NT2/D1 (cell line): ENCODE measurements around the gene FN1.
"Not testable (repeated sequence)": the region's sequence is repeated elsewhere in the genome, so short reads cannot be mapped to it uniquely, and the experiment has no call there.

ENCODE experiments used
- DNase-seq: peaks from one replicate; pipeline ENCODE4 v3.0.0-alpha.2; 2011; ENCODE audit warnings: low read depth, low spot score
- H3K27me3 ChIP-seq: 2 replicates; pipeline ENCODE4 v1.6.0; 2011; ENCODE audit warnings: mild to moderate bottlenecking; ENCODE audit not compliant: insufficient read length, insufficient read depth
- H3K36me3 ChIP-seq: 2 replicates; pipeline ENCODE4 v1.6.1; 2011; ENCODE audit warnings: mild to moderate bottlenecking, low read length, mixed read lengths; ENCODE audit not compliant: insufficient read depth, insufficient read length
- H3K4me1 ChIP-seq: 2 replicates; pipeline ENCODE4 v1.5.1; 2011; ENCODE audit not compliant: insufficient read depth, insufficient read length
- H3K4me3 ChIP-seq: 2 replicates; pipeline ENCODE4 v1.5.1; 2011; ENCODE audit warnings: low read depth; ENCODE audit not compliant: insufficient read length
- H3K9ac ChIP-seq: 2 replicates; pipeline ENCODE4 v1.6.0; 2011; ENCODE audit warnings: low read depth; ENCODE audit not compliant: insufficient read length
- H3K9me3 ChIP-seq: 2 replicates; pipeline ENCODE4 v1.5.1; 2011; ENCODE audit warnings: mild to moderate bottlenecking, low read length; ENCODE audit not compliant: insufficient read depth
- SUZ12 ChIP-seq: IDR thresholded peaks from 2 replicates; pipeline ENCODE4 v1.6.1; 2011; ENCODE audit not compliant: insufficient read length, insufficient read depth; ENCODE audit errors: extremely low read depth
- YY1 ChIP-seq: IDR thresholded peaks from 2 replicates; pipeline ENCODE4 v1.6.1; 2011; ENCODE audit not compliant: insufficient read length, insufficient read depth
- ZNF274 ChIP-seq: IDR thresholded peaks from 2 replicates; pipeline ENCODE4 v1.6.1; 2011; ENCODE audit warnings: mild to moderate bottlenecking, low read depth, low read length

Gene FN1

DNA sequence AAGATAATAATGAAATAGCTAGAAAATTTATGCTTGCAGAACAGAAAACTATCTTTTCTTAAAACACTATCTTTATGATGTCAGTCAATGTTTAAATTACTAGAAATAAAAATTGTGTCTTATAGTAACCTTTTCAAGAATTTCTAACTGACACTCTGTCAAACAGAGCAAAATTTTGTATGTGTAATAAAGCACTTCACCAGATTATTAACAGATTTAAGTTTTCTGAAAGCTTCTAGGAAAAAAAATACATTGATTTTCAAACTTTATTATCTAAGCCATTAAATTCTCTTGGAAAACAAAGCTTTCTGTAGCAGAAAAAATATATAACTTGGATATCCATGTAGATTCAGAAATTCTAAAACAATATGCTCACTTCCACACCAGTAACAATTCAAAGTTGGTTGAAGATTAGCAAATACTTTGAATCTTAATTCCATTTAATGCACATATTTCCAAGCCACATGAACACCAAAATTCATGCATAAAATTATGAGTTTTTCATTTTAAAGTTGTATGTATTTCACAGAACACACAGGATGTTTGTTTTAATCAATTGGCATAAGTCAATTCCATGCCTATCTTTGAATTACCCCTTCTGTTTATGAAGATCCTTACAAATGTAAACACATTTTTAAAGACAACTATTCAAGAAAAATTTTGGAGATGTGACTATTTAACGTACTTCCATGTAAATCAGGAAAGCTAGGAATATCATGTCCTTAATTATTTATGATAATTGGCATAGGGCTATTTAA, 19.9 kb downstream of the FN1 start:
- no peak for TF ChIP-seq SUZ12
- no peak for TF ChIP-seq ZNF274
- TF ChIP-seq YY1: no peak
- Histone ChIP-seq H3K36me3 (peaks cover 82% of the 10 kb centered on the region), H3K4me1 (no peaks in the 10 kb centered on the region), H3K9ac (no peak overlapping the region), H3K27me3 (no peaks in the 10 kb centered on the region), H3K4me3 (no peak overlapping the region), H3K9me3 (no peaks in the 10 kb centered on the region)
- DNase-seq: no peak

DNA sequence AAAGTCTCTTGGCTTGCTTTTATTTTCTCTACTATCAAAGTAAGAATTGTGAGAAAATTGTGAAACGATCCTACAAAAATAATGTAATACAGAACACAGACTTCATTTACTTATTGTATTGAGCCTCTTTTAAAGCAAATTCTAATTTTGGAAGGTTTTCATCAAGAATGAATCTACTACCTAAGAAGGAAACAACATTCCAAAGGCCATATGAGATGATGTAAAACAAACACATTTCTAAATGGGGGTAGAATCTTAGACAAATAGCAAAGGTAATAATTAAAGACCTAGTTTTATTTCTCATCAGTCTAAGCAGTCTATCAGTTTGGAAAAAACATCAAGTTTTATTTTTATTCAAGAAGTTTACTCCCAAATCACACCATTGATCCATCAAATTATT, 20.6 kb downstream of the FN1 start:
- H3K4me3 ChIP-seq: no peak overlapping the region
- TF ChIP-seq YY1 (no peak), SUZ12 (no peak), ZNF274 (no peak)
- H3K9ac ChIP-seq: no peak overlapping the region
- H3K9me3 ChIP-seq: no peaks in the 10 kb centered on the region
- no peaks in the 10 kb centered on the region for H3K27me3 ChIP-seq
- no peak for DNase-seq
- no peaks in the 10 kb centered on the region for H3K4me1 ChIP-seq
- peaks cover 77% of the 10 kb centered on the region for H3K36me3 ChIP-seq

DNA sequence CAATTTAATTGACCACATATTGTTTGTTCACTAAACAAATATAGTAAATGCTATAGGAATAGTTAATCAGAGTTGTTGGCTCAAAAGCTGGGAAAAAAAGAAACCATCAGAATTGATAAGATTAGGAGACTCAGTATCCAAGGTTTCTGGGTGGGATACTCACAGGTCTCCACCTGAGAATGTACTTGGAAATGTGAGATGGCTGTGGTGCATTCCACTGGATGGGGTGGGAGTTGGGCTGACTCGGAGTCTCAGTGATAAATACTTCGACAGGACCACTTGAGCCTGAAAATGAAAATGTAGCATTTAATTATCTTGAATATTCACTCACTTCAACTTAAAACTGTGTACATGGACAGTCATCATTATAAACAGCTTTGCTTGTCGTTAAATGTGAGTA, 21.2 kb downstream of the FN1 start:
- H3K4me3 ChIP-seq: no peak overlapping the region
- no peak for DNase-seq
- no peak overlapping the region for H3K9ac ChIP-seq
- TF ChIP-seq SUZ12 (no peak), YY1 (no peak), ZNF274 (no peak)
- H3K4me1 ChIP-seq: no peaks in the 10 kb centered on the region
- peaks cover 78% of the 10 kb centered on the region for H3K36me3 ChIP-seq
- no peaks in the 10 kb centered on the region for H3K27me3 ChIP-seq
- H3K9me3 ChIP-seq: no peaks in the 10 kb centered on the region

DNA sequence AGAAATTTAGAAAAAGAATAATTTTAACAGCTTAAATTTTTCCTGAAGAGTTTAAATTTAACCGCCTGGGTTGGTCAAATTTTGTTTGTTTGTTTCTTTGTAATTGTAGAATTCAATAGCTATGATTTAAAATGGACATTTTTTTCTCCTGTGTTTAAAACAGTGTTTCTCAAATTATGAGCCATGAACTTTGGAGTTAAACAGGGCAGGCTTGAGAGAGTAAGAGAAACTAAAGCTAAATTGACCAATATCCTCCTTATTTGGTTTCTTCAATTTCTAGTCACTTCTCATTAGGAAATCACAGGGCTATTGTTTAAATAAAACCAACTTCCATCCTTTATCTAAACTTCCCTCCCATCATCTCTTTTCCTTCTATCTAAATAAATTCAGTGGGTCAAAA, 21.9 kb downstream of the FN1 start:
- no peak overlapping the region for H3K9ac ChIP-seq
- H3K4me1 ChIP-seq: no peaks in the 10 kb centered on the region

DNA sequence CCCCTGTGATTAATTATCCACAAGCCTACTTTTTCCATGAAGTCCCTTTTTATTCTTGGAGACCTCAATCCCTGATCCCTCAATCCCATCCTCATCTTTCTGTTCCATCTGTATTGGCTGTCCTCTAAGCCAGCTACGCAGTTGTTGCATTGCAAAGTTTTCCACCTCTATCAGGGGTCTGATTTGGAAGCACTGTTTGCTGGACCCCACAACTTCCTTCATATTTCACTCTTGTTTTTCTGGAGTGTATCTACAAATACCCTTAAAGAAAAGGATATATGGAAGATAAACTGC, 22.4 kb downstream of the FN1 start:
- TF ChIP-seq ZNF274 (no peak), YY1 (no peak), SUZ12 (no peak)
- peaks cover 78% of the 10 kb centered on the region for H3K36me3 ChIP-seq
- H3K4me3 ChIP-seq: no peak overlapping the region
- no peak for DNase-seq
- H3K9ac ChIP-seq: no peak overlapping the region
- H3K27me3 ChIP-seq: no peaks in the 10 kb centered on the region
- H3K9me3 ChIP-seq: no peaks in the 10 kb centered on the region
- no peaks in the 10 kb centered on the region for H3K4me1 ChIP-seq

More for the DNA sequence above, 21.9 kb downstream of the FN1 start:
- Histone ChIP-seq H3K4me3 (no peak overlapping the region), H3K27me3 (no peaks in the 10 kb centered on the region), H3K36me3 (peaks cover 78% of the 10 kb centered on the region), H3K9me3 (no peaks in the 10 kb centered on the region)
- TF ChIP-seq ZNF274 (no peak), YY1 (no peak), SUZ12 (no peak)
- DNase-seq: no peak

DNA sequence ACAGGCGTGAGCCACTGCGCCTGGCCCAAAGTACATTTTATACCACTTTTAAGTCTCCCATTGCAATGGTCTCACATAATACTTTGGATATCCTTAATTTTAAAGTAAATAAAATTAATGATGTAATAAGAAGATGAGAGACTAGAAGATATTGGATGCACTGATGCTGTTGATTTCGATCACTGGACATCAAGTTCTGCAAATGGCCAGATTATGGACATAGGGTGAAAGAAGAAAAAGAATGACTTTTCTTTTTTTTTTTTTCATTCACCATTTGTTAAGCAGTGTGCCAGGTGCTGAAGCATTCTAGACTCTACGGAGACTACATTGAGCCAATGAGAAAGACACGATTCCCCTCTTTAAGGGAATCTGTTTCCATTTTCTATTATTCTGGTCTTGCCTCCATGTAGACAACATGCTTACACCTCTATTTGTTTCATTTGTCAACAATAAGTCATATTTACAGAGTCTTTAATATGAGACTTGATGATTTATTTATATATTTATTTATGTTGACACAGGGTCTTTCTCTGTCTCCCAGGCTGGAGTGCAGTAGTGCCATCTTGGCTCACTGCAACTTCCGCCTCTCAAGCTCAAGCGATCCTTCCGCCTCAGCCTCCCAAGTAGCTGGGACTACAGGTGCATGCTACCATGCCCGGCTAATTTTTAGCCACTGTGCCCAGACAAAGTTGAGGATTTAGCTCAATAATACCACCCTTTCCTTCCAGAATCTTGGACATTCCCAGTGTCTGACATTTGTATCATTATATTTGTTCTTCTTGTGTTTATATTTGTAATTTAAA, 23.7 kb downstream of the FN1 start:
- H3K4me3 ChIP-seq: no peak overlapping the region
- no peaks in the 10 kb centered on the region for H3K9me3 ChIP-seq
- TF ChIP-seq ZNF274 (no peak), YY1 (no peak), SUZ12 (no peak)
- H3K27me3 ChIP-seq: no peaks in the 10 kb centered on the region
- no peak overlapping the region for H3K9ac ChIP-seq
- peaks cover 78% of the 10 kb centered on the region for H3K36me3 ChIP-seq
- DNase-seq: no peak
- no peaks in the 10 kb centered on the region for H3K4me1 ChIP-seq

DNA sequence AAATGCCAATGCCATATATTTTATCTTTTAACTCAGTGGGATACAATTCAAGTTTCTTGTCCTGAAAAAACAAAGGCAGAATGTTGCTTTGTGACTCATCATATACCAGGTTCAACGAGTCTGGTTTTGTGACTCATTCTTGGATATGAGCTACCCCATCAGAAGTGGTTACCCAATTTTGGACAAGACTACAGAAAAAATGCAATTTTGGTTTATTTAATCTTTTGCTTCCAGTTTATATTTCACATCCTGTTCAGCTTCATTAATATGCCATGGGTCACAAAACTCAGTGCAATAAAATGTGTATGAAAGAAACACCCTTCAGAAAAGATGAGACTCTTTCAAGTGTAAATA, 25.0 kb downstream of the FN1 start:
- no peaks in the 10 kb centered on the region for H3K27me3 ChIP-seq

DNA sequence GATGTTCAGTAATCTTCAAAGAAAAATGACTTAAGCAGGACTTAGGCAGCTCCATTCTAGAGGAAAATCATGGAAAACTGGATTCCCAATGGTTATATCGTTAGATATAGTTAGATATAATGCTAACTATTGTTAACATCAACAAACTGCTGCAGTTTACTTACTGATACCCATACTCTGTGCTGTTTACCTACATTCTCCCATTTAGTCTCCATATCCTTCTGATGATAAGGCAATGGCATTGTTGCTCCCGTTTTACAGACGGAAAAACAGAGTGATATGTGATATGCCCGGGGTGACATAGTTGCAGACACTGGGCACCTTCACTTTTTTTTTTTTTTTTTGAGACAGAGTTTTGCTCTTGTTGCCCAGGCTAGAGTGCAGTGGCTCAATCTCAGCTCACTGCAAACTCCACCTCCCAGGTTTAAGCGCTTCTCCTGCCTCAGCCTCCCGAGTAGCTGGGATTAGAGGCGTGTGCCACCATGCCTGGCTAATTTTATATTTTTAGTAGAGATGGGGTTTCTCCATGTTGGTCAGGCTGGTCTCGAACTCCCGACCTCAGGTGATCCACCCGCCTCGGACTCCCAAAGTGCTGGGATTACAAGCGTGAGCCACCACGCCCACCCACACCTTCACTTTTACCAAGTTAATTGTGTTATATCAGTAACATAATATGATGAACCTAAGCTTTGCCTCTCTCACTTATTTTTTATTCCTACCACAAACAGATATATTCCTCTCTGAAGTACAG, 25.5 kb downstream of the FN1 start:
- not testable (repeated sequence) for H3K9ac ChIP-seq, DNase-seq, H3K27me3 ChIP-seq, H3K4me3 ChIP-seq, H3K9me3 ChIP-seq, H3K4me1 ChIP-seq
- H3K36me3 ChIP-seq: peaks cover 87% of the 10 kb centered on the region

More for the DNA sequence above, 25.0 kb downstream of the FN1 start:
- no peak overlapping the region for H3K4me3 ChIP-seq
- TF ChIP-seq SUZ12: no peak
- TF ChIP-seq ZNF274: no peak
- no peak for TF ChIP-seq YY1
- no peaks in the 10 kb centered on the region for H3K4me1 ChIP-seq
- H3K9ac ChIP-seq: no peak overlapping the region
- no peak for DNase-seq
- H3K36me3 ChIP-seq: peaks cover 83% of the 10 kb centered on the region
- no peaks in the 10 kb centered on the region for H3K9me3 ChIP-seq
